Adrenal gland (tissue), 12 donors: ENCODE results near the gene AFP. TPM values are rescaled to one million over a fixed set of nuclear protein-coding genes. Genes with fewer than 3 reads are reported as not detected.

Source experiments
- DNase-seq, 7 donors: peaks; one replicate each; pipeline ENCODE4 v3.0.0-alpha.2; 2019 to 2020
- H3K27ac ChIP-seq, 5 donors: fragments of 200-600 bp; sonication (generic) in 4 of 5; 1 replicate in 3 of 5; 2 replicates in 2 of 5; pipeline versions ENCODE4 v1.5.1 to v1.8.0; 2016 to 2020; ENCODE audit warnings: mild to moderate bottlenecking in 1 of 5
- H3K27me3 ChIP-seq: fragments of 200-600 bp; 2 replicates; pipeline ENCODE4 v1.8.0; 2021
- H3K36me3 ChIP-seq, 2 donors: fragments of 200-600 bp; replicated peaks in 1 of 2; 1 replicate in 1 of 2; 2 replicates in 1 of 2; pipeline versions ENCODE4 v1.5.1 to v1.8.0; 2018 to 2022
- H3K4me1 ChIP-seq, 2 donors: fragments of 200-600 bp; replicated peaks in 1 of 2; 1 replicate in 1 of 2; 2 replicates in 1 of 2; pipeline versions ENCODE4 v1.5.1 to v1.8.0; 2018 to 2021
- H3K4me3 ChIP-seq, 4 donors: fragments of 200-600 bp; sonication (generic) in 3 of 4; one replicate each; pipeline ENCODE4 v1.5.1; 2016 to 2018
- H3K9me3 ChIP-seq, 3 donors: fragments of 200-600 bp; sonication (generic) in 1 of 3; replicated peaks in 1 of 3; 1 replicate in 2 of 3; 2 replicates in 1 of 3; pipeline versions ENCODE4 v1.5.1 to v1.8.0; 2016 to 2021
- POLR2A ChIP-seq, 2 donors: fragments of 450-650 bp; IDR thresholded peaks; one replicate each; pipeline ENCODE4 v1.6.1; 2017; ENCODE audit warnings: antibody characterized with exemption in 2 of 2, mild to moderate bottlenecking in 2 of 2, moderate library complexity in 1 of 2
- WGBS, 4 donors: extraction: QIAGEN DNeasy Blood & Tissue Kit in 2 of 4; methylation state at CpG; one replicate each; pipeline versions ENCODE4 v1.1.5 to v1.1.7; 2013 to 2017; 5-methylcytosine and 5-hydroxymethylcytosine counted together
- intact Hi-C, 2 donors: fragments of 100-400 bp; cut with DNase I; formaldehyde crosslinking; loops; one replicate each; pipeline versions ENCODE4 v1.14.1 to v1.15.0; 2022 to 2023
- polyA plus RNA-seq, 3 donors: library from polyadenylated mRNA; stranded (reverse); fragments of 200-250 nt in 2 of 3; fragments of 350-450 nt in 1 of 3; fragmentation: Illumina TruSeq in 1 of 3; extraction: RNeasy Lipid Tissue Mini Kit (QIAGEN cat#74804) in 1 of 3; gene quantifications; one replicate each; pipeline ENCODE4 v1.2.3, GENCODE V29; 2013 to 2014
- total RNA-seq, 9 donors: library from RNA; depleted of rRNA in 4 of 9; stranded (reverse); fragments of >200 nt in 4 of 9; fragments of 120-200 nt in 1 of 9; fragmentation: NEBNext Ultra II Directional in 1 of 9; extraction: Animal tissue kit (Norgen Biotek cat#: 25700) in 1 of 9; gene quantifications; one replicate each; pipeline versions ENCODE4 v1.1.0 to v1.2.4, GENCODE V29; 2013 to 2023
- TF ChIP-seq, protein P1 (sequence below), 6 experiments: fragments of 450-650 bp in 4 of 6; fragments of 200-600 bp in 2 of 6; sonication (generic) in 1 of 6; IDR thresholded peaks; 1 replicate in 5 of 6; 2 replicates in 1 of 6; pipeline versions ENCODE4 v1.5.1 to v1.8.0; 2016 to 2021; ENCODE audit warnings: antibody characterized with exemption in 6 of 6, mild to moderate bottlenecking in 2 of 6, moderate library complexity in 1 of 6
- donor health status: healthy with polysubstance abuse.
- donor health status: Bipolar disorder and iron deficiency.
- donor health status: DM: yes; HTN: yes; CAD: no.
- donor health status: DM: no; HTN: no; CAD: no.
- donor health status: DM: no; HTN: no; CAD: no.
- donor health status: DM: yes; HTN: yes; CAD: no.

Gene AFP
- total and polyA plus RNA-seq, 12 donors, result 0.16 to 2.3 (median 1.0) TPM; not detected in 5

GRCh38 chr4:73438048-73438447 lies 2.0 kb downstream of the AFP start:
- H3K4me3 ChIP-seq, result no peak overlapping the region
- H3K27me3 ChIP-seq, result no peaks in the 10 kb centered on the region
- intact Hi-C loops, result no loop called here
- WGBS, 4 donors, result 82 to 89% (median 84%) methylated on average over 1 of the region's 1 CpG
- no peaks in the 10 kb centered on the region for H3K4me1 ChIP-seq
- no peak overlapping the region for H3K27ac ChIP-seq
- DNase-seq, result no peak
- no peaks in the 10 kb centered on the region for H3K36me3 ChIP-seq
- TF ChIP-seq POLR2A (IDR thresholded peaks at IDR 0.05), result no peak
- TF ChIP-seq, protein P1, sequence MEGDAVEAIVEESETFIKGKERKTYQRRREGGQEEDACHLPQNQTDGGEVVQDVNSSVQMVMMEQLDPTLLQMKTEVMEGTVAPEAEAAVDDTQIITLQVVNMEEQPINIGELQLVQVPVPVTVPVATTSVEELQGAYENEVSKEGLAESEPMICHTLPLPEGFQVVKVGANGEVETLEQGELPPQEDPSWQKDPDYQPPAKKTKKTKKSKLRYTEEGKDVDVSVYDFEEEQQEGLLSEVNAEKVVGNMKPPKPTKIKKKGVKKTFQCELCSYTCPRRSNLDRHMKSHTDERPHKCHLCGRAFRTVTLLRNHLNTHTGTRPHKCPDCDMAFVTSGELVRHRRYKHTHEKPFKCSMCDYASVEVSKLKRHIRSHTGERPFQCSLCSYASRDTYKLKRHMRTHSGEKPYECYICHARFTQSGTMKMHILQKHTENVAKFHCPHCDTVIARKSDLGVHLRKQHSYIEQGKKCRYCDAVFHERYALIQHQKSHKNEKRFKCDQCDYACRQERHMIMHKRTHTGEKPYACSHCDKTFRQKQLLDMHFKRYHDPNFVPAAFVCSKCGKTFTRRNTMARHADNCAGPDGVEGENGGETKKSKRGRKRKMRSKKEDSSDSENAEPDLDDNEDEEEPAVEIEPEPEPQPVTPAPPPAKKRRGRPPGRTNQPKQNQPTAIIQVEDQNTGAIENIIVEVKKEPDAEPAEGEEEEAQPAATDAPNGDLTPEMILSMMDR (IDR thresholded peaks at IDR 0.05), result no peak
- H3K9me3 ChIP-seq, result no peaks in the 10 kb centered on the region

DNA sequence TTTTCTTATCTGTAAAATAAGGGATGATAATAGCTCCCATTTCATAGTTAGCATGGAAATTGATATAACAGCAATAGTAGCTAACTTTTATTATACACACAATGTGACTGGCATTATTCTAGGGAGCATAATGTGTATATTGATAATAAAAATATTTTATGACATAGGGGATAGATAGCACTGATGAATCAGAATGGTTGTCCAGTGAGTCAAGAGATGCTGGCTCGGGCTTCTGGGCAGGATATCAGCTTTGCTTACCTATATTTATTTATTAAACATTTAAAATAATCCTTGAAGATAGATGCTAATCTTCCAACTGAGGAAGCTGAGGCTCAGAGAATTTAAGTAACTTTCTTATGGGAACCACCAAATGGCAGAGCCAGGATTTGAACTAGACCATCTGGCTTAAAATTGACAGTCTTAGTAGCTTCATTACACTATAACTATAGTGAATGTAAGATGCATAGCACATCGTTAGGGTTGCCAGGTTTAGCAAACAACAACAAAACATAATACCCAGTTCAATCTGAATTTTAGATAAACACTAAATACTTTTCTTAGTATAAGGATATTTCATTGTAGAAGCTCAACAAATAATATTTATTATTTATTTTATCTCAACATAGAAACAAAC lies 2.7 kb downstream of the AFP start:
- no peaks in the 10 kb centered on the region for H3K36me3 ChIP-seq
- 58 to 68% (median 60%) methylated on average over 2 of the region's 2 CpGs for WGBS, 4 donors
- no peaks in the 10 kb centered on the region for H3K4me1 ChIP-seq
- no peaks in the 10 kb centered on the region for H3K9me3 ChIP-seq
- intact Hi-C loops, result no loop called here
- no peaks in the 10 kb centered on the region for H3K27me3 ChIP-seq
- no peak overlapping the region for H3K27ac ChIP-seq
- DNase-seq, result no peak
- TF ChIP-seq, protein P1 (IDR thresholded peaks at IDR 0.05), result no peak
- no peak for TF ChIP-seq POLR2A (IDR thresholded peaks at IDR 0.05)
- no peak overlapping the region for H3K4me3 ChIP-seq

GRCh38 chr4:73439445-73439844 lies 3.4 kb downstream of the AFP start:
- Histone ChIP-seq H3K27ac (no peak overlapping the region), H3K9me3 (no peaks in the 10 kb centered on the region), H3K36me3 (no peaks in the 10 kb centered on the region), H3K27me3 (no peaks in the 10 kb centered on the region), H3K4me1 (no peaks in the 10 kb centered on the region), H3K4me3 (no peak overlapping the region)
- 77 to 78% (median 77%) methylated on average over 2 of the region's 2 CpGs for WGBS, 4 donors
- no peak for TF ChIP-seq POLR2A (IDR thresholded peaks at IDR 0.05)
- TF ChIP-seq, protein P1 (IDR thresholded peaks at IDR 0.05), result no peak
- no peak for DNase-seq
- intact Hi-C loops, result no loop called here

GRCh38 chr4:73439991-73440390 lies 4.0 kb downstream of the AFP start:
- Histone ChIP-seq H3K27me3 (no peaks in the 10 kb centered on the region), H3K9me3 (no peaks in the 10 kb centered on the region), H3K27ac (no peak overlapping the region), H3K4me3 (no peak overlapping the region), H3K36me3 (no peaks in the 10 kb centered on the region), H3K4me1 (no peaks in the 10 kb centered on the region)
- intact Hi-C loops, result no loop called here
- 76 to 84% (median 82%) methylated on average over 3 of the region's 3 CpGs for WGBS, 4 donors
- DNase-seq, result no peak
- TF ChIP-seq, protein P1 (IDR thresholded peaks at IDR 0.05), result no peak
- TF ChIP-seq POLR2A (IDR thresholded peaks at IDR 0.05), result no peak
